Thyroid gland (tissue), 4 donors: Measurements from ENCODE around the gene TMCC3. TPM values are rescaled to one million over a fixed set of nuclear protein-coding genes. Genes with fewer than 3 reads are reported as not detected.

Source experiments
- DNase-seq, 2 donors: peaks; one replicate each; pipeline ENCODE4 v3.0.0-alpha.2; 2019
- H3K27ac ChIP-seq, 3 donors: fragments of 200-600 bp; sonication (generic); 1 replicate in 2 of 3; 2 replicates in 1 of 3; pipeline ENCODE4 v1.5.1; 2016 to 2019; ENCODE audit warnings: mild to moderate bottlenecking in 1 of 3, moderate library complexity in 1 of 3
- H3K27me3 ChIP-seq: fragments of 200-600 bp; sonication (generic); one replicate; pipeline ENCODE4 v1.5.1; 2019
- H3K36me3 ChIP-seq, 2 donors: fragments of 200-600 bp; sonication (generic); one replicate each; pipeline ENCODE4 v1.5.1; 2016 to 2019
- H3K4me1 ChIP-seq, 2 donors: fragments of 200-600 bp; sonication (generic); one replicate each; pipeline ENCODE4 v1.5.1; 2017 to 2019
- H3K4me3 ChIP-seq, 3 donors: fragments of 200-600 bp; sonication (generic); replicated peaks in 1 of 3; 1 replicate in 2 of 3; 2 replicates in 1 of 3; pipeline ENCODE4 v1.5.1; 2016; ENCODE audit warnings: mild to moderate bottlenecking in 1 of 3
- H3K9me3 ChIP-seq: fragments of 200-600 bp; sonication (generic); one replicate; pipeline ENCODE4 v1.5.1; 2017
- CTCF ChIP-seq, 6 experiments: fragments of 200-600 bp in 3 of 6; fragments of 450-650 bp in 3 of 6; sonication (generic) in 3 of 6; IDR thresholded peaks; one replicate each; pipeline ENCODE4 v1.5.1; 2016 to 2019; ENCODE audit warnings: antibody characterized with exemption in 6 of 6, mild to moderate bottlenecking in 2 of 6, inconsistent platforms in 1 of 6, moderate library complexity in 1 of 6
- POLR2A ChIP-seq, 2 donors: fragments of 450-650 bp; IDR thresholded peaks; one replicate each; pipeline ENCODE4 v1.6.1; 2017; ENCODE audit warnings: antibody characterized with exemption in 2 of 2, mild to moderate bottlenecking in 2 of 2, moderate library complexity in 1 of 2
- WGBS, 2 donors: methylation state at CpG; one replicate each; pipeline ENCODE4 v1.1.5; 2017; 5-methylcytosine and 5-hydroxymethylcytosine counted together
- intact Hi-C: fragments of 100-400 bp; cut with DNase I; formaldehyde crosslinking; loops from one replicate; pipeline ENCODE4 v1.15.1; 2023
- microRNA-seq: library from miRNA; unstranded; fragments of <30 nt; microRNA quantifications from one replicate; pipeline ENCODE4, GENCODE V29; 2016
- small RNA-seq: library from RNA; depleted of rRNA; stranded (forward); fragments of <200 nt; gene quantifications from one replicate; pipeline ENCODE3, GENCODE V24; 2016
- total RNA-seq, 4 donors: library from RNA; depleted of rRNA; stranded (reverse); fragments of >200 nt; gene quantifications; one replicate each; pipeline ENCODE4 v1.2.3, GENCODE V29; 2016

The TMCC3 gene
- total RNA-seq, 4 donors from 2014 or later: 15.0 to 25.6 (median 19.3) TPM

GRCh38 chr12:94532490-94533422 lies 117.6 kb downstream of the TMCC3 start:
- TF ChIP-seq POLR2A (IDR thresholded peaks at IDR 0.05) (no peak), CTCF (IDR thresholded peaks at IDR 0.05) (peak; percentile 24 to 90 (median 75))
- DNase-seq: peak; percentile 67 to 75
- Histone ChIP-seq H3K36me3 (no peaks in the 10 kb centered on the region), H3K9me3 (no peaks in the 10 kb centered on the region), H3K27ac (no peak overlapping the region), H3K4me1 (peaks cover 0 to 12% of the 10 kb centered on the region in 2 donors), H3K4me3 (no peak overlapping the region), H3K27me3 (no peaks in the 10 kb centered on the region)
- intact Hi-C loops: loop anchor here (5.0 kb wide), 1 partner anchor 395 kb away; no protein-coding TSS in a partner anchor
- 31 to 32% methylated on average over 16 of the region's 16 CpGs for WGBS, 2 donors

GRCh38 chr12:94531196-94531720 lies 119.1 kb downstream of the TMCC3 start:
- H3K27me3 ChIP-seq: no peaks in the 10 kb centered on the region
- H3K27ac ChIP-seq: no peak overlapping the region
- TF ChIP-seq POLR2A (IDR thresholded peaks at IDR 0.05) (no peak), CTCF (IDR thresholded peaks at IDR 0.05) (no peak)
- no peak for DNase-seq
- H3K4me1 ChIP-seq: peaks cover 0 to 12% of the 10 kb centered on the region in 2 donors
- no peak overlapping the region for H3K4me3 ChIP-seq
- H3K36me3 ChIP-seq: no peaks in the 10 kb centered on the region
- WGBS, 2 donors: 90 to 94% methylated on average over 6 of the region's 6 CpGs
- no peaks in the 10 kb centered on the region for H3K9me3 ChIP-seq
- intact Hi-C loops: loop anchor here (5.0 kb wide), 1 partner anchor 394 kb away; no protein-coding TSS in a partner anchor

- no peaks in the 10 kb centered on the region for H3K9me3 ChIP-seq
- H3K4me3 ChIP-seq: no peak overlapping the region
- H3K36me3 ChIP-seq: no peaks in the 10 kb centered on the region
- H3K27me3 ChIP-seq: no peaks in the 10 kb centered on the region
- H3K27ac ChIP-seq: no peak overlapping the region
- no peak for DNase-seq
- H3K4me1 ChIP-seq: no peaks in the 10 kb centered on the region
- TF ChIP-seq CTCF (IDR thresholded peaks at IDR 0.05) (no peak), POLR2A (IDR thresholded peaks at IDR 0.05) (no peak)
- 61 to 70% methylated on average over 2 of the region's 2 CpGs for WGBS, 2 donors
- intact Hi-C loops: no loop called here
These were observed 124.4 kb downstream of the TMCC3 start for GRCh38 chr12:94525951-94526350.

Small RNAs within 50 kb of the gene (microRNA-seq; reads per million reads assigned to microRNA genes)
- not detected for gene MIR5700

Small RNAs within 50 kb of the gene (small RNA-seq; reads per million reads assigned to genes)
- gene LSM3P2 (not detected), gene MIR5700 (not detected)

Other genes starting within 250 kb of the TMCC3 start
- 10 to 100 TPM; 24.1 to 41.9 (median 29.4) TPM for gene CEP83, start 190.7 kb downstream of the TMCC3 start, total RNA-seq